Activated gamma-delta T cell treated with anti-CD3 and anti-CD28 coated beads, Interleukin-2, amount 50 U/mL, for 16 hours (primary cell): ENCODE results near the gene GRB10.

Experiments
- DNase-seq: peaks from one replicate; pipeline ENCODE4 v3.0.0-alpha.2; 2020; ENCODE audit warnings: low read depth

GRB10 gene

GRCh38 chr7:50782375-50783208, at the start of gene GRB10:
Gene GRB10, minus strand, starts transcription at chr7:50782896. Its CDS starts 50,574 bp downstream, at chr7:50732322.
- DNase-seq: no peak

DNA sequence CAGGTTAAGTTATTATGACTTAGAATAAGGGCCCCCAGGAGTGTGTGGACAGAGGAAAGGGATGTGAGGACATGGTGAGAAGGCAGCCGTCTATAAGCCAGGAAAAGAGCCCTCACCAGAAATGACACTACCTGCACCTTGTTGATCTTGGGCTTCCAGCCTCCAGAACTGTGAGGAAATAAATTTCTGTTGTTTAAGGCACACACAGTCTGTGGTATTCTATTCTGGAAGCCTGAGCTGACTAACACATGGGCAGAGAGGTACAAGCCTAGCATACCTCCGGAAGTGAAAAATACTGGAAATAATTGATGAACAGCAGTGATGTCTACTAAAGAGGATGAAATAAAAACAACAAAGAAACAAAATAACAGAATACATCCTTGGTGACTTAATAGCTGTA, 46.1 kb upstream of the GRB10 start:
- DNase-seq: no peak

GRCh38 chr7:50828116-50828515, 45.4 kb upstream of the GRB10 start:
- DNase-seq: no peak

DNA sequence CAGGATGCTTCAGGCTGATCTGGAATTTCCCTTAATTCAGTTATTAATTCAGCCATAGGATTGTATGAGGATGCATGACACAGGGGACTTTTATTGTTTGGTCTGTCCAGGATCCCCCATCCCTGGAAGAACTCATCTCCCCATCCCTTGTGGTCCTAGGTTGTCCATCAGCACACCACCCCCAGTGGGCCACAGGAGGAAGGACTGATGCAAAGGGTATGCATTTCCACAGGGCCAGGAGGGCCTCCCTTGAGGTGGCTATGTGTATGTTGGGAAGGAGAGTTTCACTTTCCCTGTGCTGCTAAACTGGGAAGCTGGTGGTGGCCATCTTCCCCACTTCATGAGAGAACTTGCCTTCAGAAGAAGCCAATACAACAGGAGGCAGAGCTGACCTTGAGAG, 44.6 kb upstream of the GRB10 start:
- no peak for DNase-seq

DNA sequence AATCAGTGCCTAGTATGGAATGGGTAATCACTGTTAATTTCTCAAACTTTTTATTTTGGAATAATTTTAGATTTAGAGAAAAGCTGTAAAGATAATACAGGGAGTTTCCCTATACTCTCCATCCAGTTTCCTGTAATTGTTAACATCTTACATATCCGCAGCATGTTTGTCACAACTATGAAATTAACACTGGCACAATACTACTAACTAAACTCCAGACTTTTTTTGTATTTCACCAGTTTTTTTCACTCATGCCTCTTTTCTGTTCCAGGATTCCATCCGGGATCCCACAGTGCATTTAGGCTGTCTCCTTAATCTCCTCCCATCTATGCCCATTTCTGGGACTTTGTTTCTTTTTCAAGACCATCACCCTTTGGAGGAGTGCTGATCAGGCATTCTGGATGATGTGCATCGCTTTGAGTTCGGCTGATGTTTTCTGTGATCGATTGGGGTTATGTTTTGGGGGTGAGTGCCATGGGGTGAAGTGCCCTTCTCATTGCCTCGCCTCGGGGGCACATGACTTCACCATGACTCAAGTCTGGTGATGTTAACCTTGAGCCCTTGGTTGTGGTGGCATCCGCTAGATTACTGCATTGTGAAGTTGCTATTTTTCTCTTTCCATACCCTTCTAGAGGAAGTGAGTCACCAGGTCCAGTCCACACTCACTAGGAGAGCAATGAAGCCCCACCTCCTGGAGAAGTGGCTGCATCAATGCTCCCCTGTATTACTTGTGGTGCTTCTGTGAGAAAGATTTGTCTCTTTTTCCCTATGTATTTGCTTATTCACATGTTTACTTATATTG, 43.9 kb upstream of the GRB10 start:
- no peak for DNase-seq

- no peak for DNase-seq
These were observed 42.8 kb upstream of the GRB10 start for GRCh38 chr7:50825465-50825864.

GRCh38 chr7:50824882-50825281, 42.2 kb upstream of the GRB10 start:
- DNase-seq: no peak

GRCh38 chr7:50822706-50823105, 40.0 kb upstream of the GRB10 start:
- DNase-seq: no peak

- no peak for DNase-seq
These were observed 39.4 kb upstream of the GRB10 start for GRCh38 chr7:50822110-50822509.

- no peak for DNase-seq
These were observed 38.8 kb upstream of the GRB10 start for GRCh38 chr7:50821457-50822008.

- no peak for DNase-seq
These were observed 35.6 kb upstream of the GRB10 start for GRCh38 chr7:50818324-50818723.

- no peak for DNase-seq
These were observed 34.9 kb upstream of the GRB10 start for GRCh38 chr7:50817561-50817960.

- DNase-seq: no peak
These were observed 32.4 kb upstream of the GRB10 start for GRCh38 chr7:50815138-50815537.

GRCh38 chr7:50814166-50814565, 31.5 kb upstream of the GRB10 start:
- DNase-seq: no peak

- DNase-seq: no peak
These were observed 30.3 kb upstream of the GRB10 start for GRCh38 chr7:50812841-50813475.

GRCh38 chr7:50812094-50812493, 29.4 kb upstream of the GRB10 start:
- DNase-seq: no peak

DNA sequence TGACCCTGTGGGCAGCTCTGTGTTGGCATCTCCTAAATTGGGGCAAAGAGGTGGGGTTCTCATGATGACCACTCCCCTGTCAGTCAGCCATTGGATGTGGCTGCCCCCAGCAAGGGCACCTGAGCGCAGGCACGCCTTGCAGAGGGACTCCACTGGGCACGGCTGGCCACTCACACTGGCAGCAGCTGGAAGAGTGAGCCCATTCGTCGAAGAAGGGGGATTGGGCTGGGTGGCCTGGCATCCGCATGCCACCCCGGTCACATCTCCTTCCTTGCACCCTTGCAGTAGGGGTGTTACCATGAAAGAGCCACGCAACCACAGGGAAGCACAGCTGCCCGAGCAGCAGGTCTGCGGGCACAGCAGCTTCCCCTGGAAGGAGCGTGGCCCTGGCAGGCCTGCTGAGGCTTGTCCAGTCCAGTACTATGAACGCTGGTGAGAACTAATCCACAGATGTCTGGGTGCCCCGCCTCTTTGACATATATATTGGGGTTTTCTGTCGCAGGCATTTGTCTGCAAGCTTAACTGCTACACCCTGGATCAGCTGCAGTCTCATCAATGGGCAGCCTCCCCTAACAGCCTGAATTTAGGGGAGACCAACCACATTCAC, 25.7 kb upstream of the GRB10 start:
- no peak for DNase-seq

DNA sequence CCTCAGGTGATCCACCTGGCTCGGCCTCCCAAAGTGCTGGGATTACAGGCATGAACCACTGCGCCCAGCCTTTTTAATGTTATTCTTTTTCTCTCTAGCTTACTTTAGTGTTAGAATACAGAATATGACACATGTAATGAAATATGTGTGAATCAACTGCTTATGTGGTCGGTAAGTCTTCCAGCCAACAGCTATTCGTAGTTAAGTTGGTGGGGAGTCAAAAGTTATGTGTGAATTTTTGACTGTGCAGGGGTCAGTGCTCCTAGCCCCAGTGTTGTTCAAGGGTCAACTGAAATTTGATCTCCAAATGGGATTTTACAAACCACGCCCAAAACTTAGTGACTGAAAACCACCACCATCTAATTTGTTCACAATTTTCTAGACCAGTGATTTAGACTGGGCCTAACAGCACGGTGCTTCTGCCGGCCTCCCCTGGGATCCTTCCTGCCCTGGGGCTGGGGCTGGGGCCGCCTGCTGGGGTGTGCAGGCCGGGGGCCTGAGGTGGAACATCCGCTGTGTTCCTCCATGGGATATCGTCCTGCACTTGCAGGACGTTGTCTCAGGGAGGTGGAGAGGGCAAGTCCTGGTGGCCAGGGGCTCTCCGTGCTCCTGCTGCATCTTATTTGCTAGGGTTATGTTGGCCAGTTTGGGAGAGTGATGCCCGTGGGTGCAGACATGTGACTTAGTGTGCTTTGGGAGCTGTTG, 24.5 kb upstream of the GRB10 start:
- DNase-seq: no peak

DNA sequence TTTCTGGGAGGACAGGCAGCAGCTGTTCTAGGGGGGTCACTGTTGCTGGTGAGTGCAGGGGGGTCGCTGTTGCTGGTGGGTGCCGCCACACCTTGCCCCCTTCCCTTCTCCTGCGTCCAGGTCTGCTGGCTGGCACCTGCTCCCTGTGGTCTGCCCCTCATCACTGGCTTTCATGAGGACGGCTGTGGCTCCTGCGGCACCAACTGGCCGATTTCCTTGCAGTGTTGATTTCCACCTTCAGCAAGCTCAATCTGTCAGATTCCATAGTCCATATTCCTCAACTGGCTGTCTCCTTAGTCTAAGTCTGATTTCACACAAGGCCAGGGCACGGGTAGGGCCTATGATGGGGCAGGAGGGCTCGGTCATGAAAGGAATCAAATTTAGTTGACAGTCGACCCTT, 23.4 kb upstream of the GRB10 start:
- no peak for DNase-seq

DNA sequence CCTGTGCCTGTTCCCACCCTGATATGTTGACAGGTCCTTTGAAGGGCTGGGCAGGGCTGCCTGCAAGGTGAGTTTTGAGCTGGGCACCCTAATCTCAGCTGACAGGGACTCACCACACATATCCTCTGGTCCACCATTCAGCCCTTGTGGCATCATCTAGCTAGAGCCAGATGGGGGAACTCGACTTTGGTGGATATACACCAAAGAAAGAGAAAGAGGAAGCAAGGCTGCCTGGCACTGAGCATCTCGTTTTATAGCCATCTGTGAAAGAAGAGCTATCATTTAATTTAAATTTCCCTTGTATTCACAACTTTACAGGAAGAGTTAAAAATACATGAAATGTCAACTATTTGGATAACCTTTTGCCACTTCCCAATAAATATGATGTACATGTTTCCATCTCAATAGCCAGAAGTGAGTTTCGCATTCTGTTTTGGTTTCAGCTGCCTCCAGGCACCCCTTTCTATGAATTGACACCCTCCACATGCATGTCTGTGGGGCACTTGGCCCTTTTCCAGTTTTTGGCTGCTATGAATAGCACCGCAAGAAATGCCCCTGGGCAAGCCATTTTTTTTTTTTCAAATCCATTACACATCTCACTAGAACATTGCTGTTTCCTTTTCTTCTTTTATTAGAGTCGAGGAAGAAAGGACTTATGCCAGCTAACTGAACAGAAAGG, 22.9 kb upstream of the GRB10 start:
- DNase-seq: no peak
